K562 (cell line): ENCODE measurements around the gene TSC22D2. TPM values are rescaled to one million over a fixed set of nuclear protein-coding genes. Genes with fewer than 3 reads are reported as not detected.

Source experiments
- ARID4B ChIP-seq: sonication (generic); formaldehyde crosslinking; IDR thresholded peaks from 2 replicates; pipeline ENCODE4 v1.8.0; 2022; ENCODE audit warnings: mild to moderate bottlenecking, missing genetic modification reagents
- ATF6 ChIP-seq: sonication (generic); formaldehyde crosslinking; IDR thresholded peaks from 2 replicates; pipeline ENCODE4 v1.4.0; 2020; ENCODE audit warnings: mild to moderate bottlenecking, missing genetic modification reagents
- BCLAF1 ChIP-seq, 2 experiments: fragments of 450-650 bp in 1 of 2; IDR thresholded peaks; 2 replicates each; pipeline ENCODE4 v1.6.1; 2011 to 2017; ENCODE audit warnings: low read depth in 2 of 2, antibody characterized with exemption in 1 of 2, borderline replicate concordance in 1 of 2, low read length in 1 of 2, mild to moderate bottlenecking in 1 of 2, mixed read lengths in 1 of 2; ENCODE audit not compliant: control insufficient read depth in 1 of 2
- DACH1 ChIP-seq: fragments of 450-650 bp; IDR thresholded peaks from 2 replicates; pipeline ENCODE4 v1.6.1; 2018; ENCODE audit not compliant: partially characterized antibody
- FOXA1 ChIP-seq: fragments of 450-650 bp; IDR thresholded peaks from 2 replicates; pipeline ENCODE4 v1.6.1; 2016; ENCODE audit warnings: mild to moderate bottlenecking, borderline replicate concordance
- MAZ ChIP-seq, 2 experiments: fragments of 450-650 bp in 1 of 2; sonication (generic) in 1 of 2; formaldehyde crosslinking; IDR thresholded peaks in 1 of 2; conservative IDR thresholded peaks in 1 of 2; 2 replicates each; pipeline versions ENCODE4 v1.4.0 to v1.5.0; 2020; ENCODE audit warnings: mild to moderate bottlenecking in 1 of 2, missing genetic modification reagents in 1 of 2
- MXI1 ChIP-seq: IDR thresholded peaks from 2 replicates; pipeline ENCODE4 v1.6.1; 2011; ENCODE audit warnings: low read depth, mild to moderate bottlenecking, improper control_type of control experiment, low read length
- NCOA4 ChIP-seq: fragments of 450-650 bp; IDR thresholded peaks from 2 replicates; pipeline ENCODE4 v1.6.1; 2018; ENCODE audit warnings: mild to moderate bottlenecking; ENCODE audit not compliant: partially characterized antibody
- RFX5 ChIP-seq: IDR thresholded peaks from 2 replicates; pipeline ENCODE4 v1.6.1; 2011; ENCODE audit warnings: low read depth, mild to moderate bottlenecking, improper control_type of control experiment, low read length
- XRCC5 ChIP-seq: fragments of 200-400 bp; formaldehyde crosslinking; IDR thresholded peaks from 2 replicates; pipeline ENCODE4 v1.6.1; 2017; ENCODE audit warnings: low read depth, mild to moderate bottlenecking, low read length
- ZNF197 ChIP-seq: fragments of 200-800 bp; sonication (Bioruptor generic); IDR thresholded peaks from 2 replicates; pipeline ENCODE4 v1.6.1; 2016; ENCODE audit warnings: low read depth, missing genetic modification characterization, missing compliant biosample characterization
- ZNF384 ChIP-seq: IDR thresholded peaks from 2 replicates; pipeline ENCODE4 v1.6.1; 2012; ENCODE audit warnings: low read depth, low read length, improper control_type of control experiment
- polyA plus RNA-seq, 8 experiments: library from polyadenylated mRNA; depleted of rRNA in 4 of 8; stranded (reverse) in 5 of 8; unstranded in 3 of 8; fragments of >200 nt; fragmentation: Nextera tagmentation in 2 of 8; fragmentation: Illumina TruSeq in 1 of 8; extraction: Ambion mirVana in 2 of 8; extraction: Trizol in 1 of 8; gene quantifications; 2 replicates each; pipeline versions ENCODE4 v1.2.1 to v1.2.3, GENCODE V29; 2011 to 2014; ENCODE audit warnings: inconsistent platforms in 1 of 8, missing spikeins in 1 of 8
- total RNA-seq, 7 experiments: library from RNA; depleted of rRNA in 6 of 7; stranded (reverse); fragments of >200 nt in 6 of 7; fragmentation: Illumina TruSeq in 2 of 7; extraction: Trizol in 2 of 7; gene quantifications; 2 replicates each; pipeline versions ENCODE4 v1.2.1 to v1.2.3, GENCODE V29; 2011 to 2021; ENCODE audit warnings: low replicate concordance in 1 of 7
- TF ChIP-seq, protein P1 (sequence below): fragments of 450-650 bp; IDR thresholded peaks from 2 replicates; pipeline ENCODE4 v1.6.1; 2018; ENCODE audit not compliant: partially characterized antibody

TSC22D2 gene
- total and polyA plus RNA-seq, 9 of the 15 experiments (the other 6 are each of a cell fraction or from before 2014, with no cell fraction given), result 5.5 to 44.0 (median 19.3) TPM

- TF ChIP-seq MAZ (CRISPR knock-in tag; conservative IDR thresholded peaks at IDR 0.05 in 1 of 2, IDR thresholded peaks at IDR 0.05 in 1 of 2) (0 out of 4 replicates have a peak, but pooled peaks of 1 of the 2 experiments have one; percentile 19), ATF6 (CRISPR knock-in tag) (no peak), RFX5 (no peak), DACH1 (no peak), FOXA1 (no peak), ARID4B (no peak), BCLAF1 (IDR thresholded peaks at IDR 0.05; ENCODE audit: borderline replicate concordance in 1 of 2, control insufficient read depth in 1 of 2, low read depth in 2 of 2, low read length in 1 of 2) (no peak), ZNF197 (CRISPR knock-in tag) (no peak), XRCC5 (no peak), NCOA4 (no peak), ZNF384 (no peak), MXI1 (no peak)
- TF ChIP-seq, protein P1, sequence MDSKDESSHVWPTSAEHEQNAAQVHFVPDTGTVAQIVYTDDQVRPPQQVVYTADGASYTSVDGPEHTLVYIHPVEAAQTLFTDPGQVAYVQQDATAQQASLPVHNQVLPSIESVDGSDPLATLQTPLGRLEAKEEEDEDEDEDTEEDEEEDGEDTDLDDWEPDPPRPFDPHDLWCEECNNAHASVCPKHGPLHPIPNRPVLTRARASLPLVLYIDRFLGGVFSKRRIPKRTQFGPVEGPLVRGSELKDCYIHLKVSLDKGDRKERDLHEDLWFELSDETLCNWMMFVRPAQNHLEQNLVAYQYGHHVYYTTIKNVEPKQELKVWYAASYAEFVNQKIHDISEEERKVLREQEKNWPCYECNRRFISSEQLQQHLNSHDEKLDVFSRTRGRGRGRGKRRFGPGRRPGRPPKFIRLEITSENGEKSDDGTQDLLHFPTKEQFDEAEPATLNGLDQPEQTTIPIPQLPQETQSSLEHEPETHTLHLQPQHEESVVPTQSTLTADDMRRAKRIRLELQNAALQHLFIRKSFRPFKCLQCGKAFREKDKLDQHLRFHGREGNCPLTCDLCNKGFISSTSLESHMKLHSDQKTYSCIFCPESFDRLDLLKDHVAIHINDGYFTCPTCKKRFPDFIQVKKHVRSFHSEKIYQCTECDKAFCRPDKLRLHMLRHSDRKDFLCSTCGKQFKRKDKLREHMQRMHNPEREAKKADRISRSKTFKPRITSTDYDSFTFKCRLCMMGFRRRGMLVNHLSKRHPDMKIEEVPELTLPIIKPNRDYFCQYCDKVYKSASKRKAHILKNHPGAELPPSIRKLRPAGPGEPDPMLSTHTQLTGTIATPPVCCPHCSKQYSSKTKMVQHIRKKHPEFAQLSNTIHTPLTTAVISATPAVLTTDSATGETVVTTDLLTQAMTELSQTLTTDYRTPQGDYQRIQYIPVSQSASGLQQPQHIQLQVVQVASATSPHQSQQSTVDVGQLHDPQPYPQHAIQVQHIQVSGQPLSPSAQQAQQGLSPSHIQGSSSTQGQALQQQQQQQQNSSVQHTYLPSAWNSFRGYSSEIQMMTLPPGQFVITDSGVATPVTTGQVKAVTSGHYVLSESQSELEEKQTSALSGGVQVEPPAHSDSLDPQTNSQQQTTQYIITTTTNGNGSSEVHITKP, result no peak
Measured at GRCh38 chr3:150414258-150414657, 6.2 kb downstream of the TSC22D2 start (continued).
